ENCODE measurements around the gene DGKQ. TPM values are rescaled to one million over a fixed set of nuclear protein-coding genes. Genes with fewer than 3 reads are reported as not detected.

Gene DGKQ
- total and polyA plus RNA-seq, 2 of the 13 experiments (the other 11 are each of a cell fraction or from before 2014, with no cell fraction given): 4.5 to 7.2 TPM

GRCh38 chr4:985123-985830 is 11.9 kb upstream of the DGKQ start (continued):
- no peak for TF ChIP-seq CEBPZ (IDR thresholded peaks at IDR 0.05; ENCODE audit: low read length)
- no peak for TF ChIP-seq ZBTB14 (CRISPR knock-in tag; IDR thresholded peaks at IDR 0.05)
- no peak for TF ChIP-seq THYN1 (CRISPR knock-in tag; IDR thresholded peaks at IDR 0.05; ENCODE audit: borderline replicate concordance, low read depth)
- no peak for TF ChIP-seq PREB (CRISPR knock-in tag; IDR thresholded peaks at IDR 0.05)
- no peak for TF ChIP-seq ZIK1 (CRISPR knock-in tag; IDR thresholded peaks at IDR 0.05; ENCODE audit: borderline replicate concordance, low read depth)
- TF ChIP-seq POLR2A (IDR thresholded peaks at IDR 0.05; ENCODE audit: insufficient read depth in 1 of 2, low read depth in 2 of 2, low read length in 2 of 2): peak in 1 of 2 experiments; percentile 62; a peak in 2 of 4 replicates
- no peak for TF ChIP-seq ZNF354B (CRISPR knock-in tag; IDR thresholded peaks at IDR 0.05)
- TF ChIP-seq MXD4 (CRISPR knock-in tag; IDR thresholded peaks at IDR 0.05): no peak
- TF ChIP-seq HNF1A (IDR thresholded peaks at IDR 0.05; ENCODE audit: low read depth): no peak
- no peak; the same call in 1 of the 2 replicates for TF ChIP-seq HNF1A (CRISPR knock-in tag; IDR thresholded peaks at IDR 0.05; ENCODE audit: borderline replicate concordance)
- TF ChIP-seq ZNF780A (CRISPR knock-in tag; IDR thresholded peaks at IDR 0.05): no peak
- TF ChIP-seq ZNF629 (CRISPR knock-in tag; conservative IDR thresholded peaks at IDR 0.05): no peak
- TF ChIP-seq ZNF670 (CRISPR knock-in tag; IDR thresholded peaks at IDR 0.05; ENCODE audit: borderline replicate concordance): no peak; the same call in 1 of the 2 replicates
- TF ChIP-seq ZGPAT (CRISPR knock-in tag; IDR thresholded peaks at IDR 0.05): peak; percentile 44; the same call in 1 of the 2 replicates
- TF ChIP-seq ZNF234 (CRISPR knock-in tag; conservative IDR thresholded peaks at IDR 0.05): no peak
- TF ChIP-seq ZNF451 (CRISPR knock-in tag; IDR thresholded peaks at IDR 0.05): no peak
